Measurements from ENCODE around the gene MSANTD2. TPM values are rescaled to one million over a fixed set of nuclear protein-coding genes. Genes with fewer than 3 reads are reported as not detected.

The MSANTD2 gene
- total and polyA plus RNA-seq, 9 of the 15 experiments (the other 6 are each of a cell fraction or from before 2014, with no cell fraction given) = 1.3 to 9.9 (median 5.3) TPM

DNA sequence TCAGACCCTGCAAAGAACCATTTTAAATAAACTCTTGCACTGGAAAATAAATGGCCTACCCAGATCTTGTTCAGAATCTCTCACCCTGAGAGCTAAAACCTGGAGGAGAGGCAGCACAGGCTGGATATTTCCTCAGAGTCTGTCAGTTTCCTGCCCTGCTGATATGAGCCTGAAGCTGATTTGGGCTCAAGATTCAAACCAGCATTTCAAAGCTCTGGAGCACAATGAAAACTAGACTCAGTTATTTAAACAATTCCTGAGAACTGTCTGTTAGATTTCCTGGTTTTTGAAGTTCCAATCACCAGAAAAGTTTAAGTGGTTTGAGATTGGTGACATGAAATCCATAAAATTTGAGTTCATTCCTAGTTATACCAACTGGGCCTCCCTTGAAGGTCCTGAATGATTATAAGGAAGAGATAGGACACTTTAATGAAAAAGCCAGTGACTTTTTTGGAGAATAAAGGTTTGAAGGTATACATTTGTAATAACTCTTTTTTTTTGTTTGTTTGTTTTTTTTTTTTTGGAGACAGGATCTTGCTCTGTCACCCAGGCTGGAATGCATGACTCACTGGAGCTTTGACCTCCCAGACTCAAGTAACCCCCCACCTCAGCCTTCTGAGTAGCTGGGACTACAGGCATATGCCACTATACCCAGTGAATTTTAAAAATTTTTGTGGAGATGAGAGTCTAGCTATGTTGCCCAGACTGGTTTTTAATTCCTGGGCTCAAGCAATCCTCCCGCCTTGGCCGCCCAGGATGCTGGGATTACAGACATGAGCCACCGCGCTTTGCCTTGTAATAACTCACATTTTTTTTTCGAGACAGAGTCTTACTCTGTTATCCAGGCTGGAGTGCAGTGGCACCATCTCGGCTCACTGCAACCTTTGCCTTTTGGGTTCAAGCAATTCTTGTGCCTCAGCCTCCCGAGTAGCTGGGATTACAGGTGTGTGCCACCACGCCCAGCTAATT, 30.1 kb downstream of the MSANTD2 start:
- Histone ChIP-seq H3K9ac (ENCODE audit: insufficient read depth in 1 of 2, low read depth in 2 of 2, low read length in 2 of 2) (no peak overlapping the region), H3K9me3 (replicated peaks; ENCODE audit: control insufficient read depth, insufficient read depth, low read depth, low read length) (no peaks in the 10 kb centered on the region), H3K36me3 (ENCODE audit: control insufficient read depth, insufficient read depth, low read length) (peaks cover 3% of the 10 kb centered on the region; the same call in 1 of the 3 replicates), H3K79me2 (ENCODE audit: control insufficient read depth, insufficient read depth, low read length) (no peaks in the 10 kb centered on the region), H4K20me1 (replicated peaks; ENCODE audit: control insufficient read depth, insufficient read depth, low read length) (no peaks in the 10 kb centered on the region), H3K9me1 (ENCODE audit: control insufficient read depth, insufficient read depth, low read length) (no peaks in the 10 kb centered on the region), H3K27me3 (ENCODE audit: control insufficient read depth in 2 of 2, insufficient read depth in 2 of 2, low read length in 2 of 2) (no peaks in the 10 kb centered on the region), H3K4me2 (ENCODE audit: insufficient read depth, low read length) (no peak overlapping the region), H3K4me3 (no peak overlapping the region), H3K27ac (ENCODE audit: extremely low read depth, low read depth, low read length) (peak overlapping the region; percentile 52; the same call in 1 of the 3 replicates), H3K4me1 (replicated peaks in 1 of 2; ENCODE audit: control insufficient read depth in 2 of 2, insufficient read depth in 2 of 2, low read length in 2 of 2) (peaks cover 0 to 6% of the 10 kb centered on the region in 2 experiments; a peak in 1 of 5 replicates), H2AFZ (ENCODE audit: low read depth, low read length) (no peak overlapping the region)
- 92% methylated on average over 7 of the region's 8 CpGs for whole genome bisulfite sequencing (ENCODE audit: insufficient coverage, low coverage, missing lambda C conversion rate)
- no TSS peak for BruUV-seq (replicated peaks)
- DNase-seq (ENCODE audit: extremely low read depth in 1 of 4, low spot score in 3 of 4) (peak in 1 of 4 experiments; percentile 50), FAIRE-seq (peak; percentile 73), ATAC-seq (peak; percentile 75; the same call in 2 of the 3 replicates)
- intact Hi-C loops (cut with micrococcal nuclease) (loop anchor here (10.0 kb wide), 1 partner anchor 355 kb away; no protein-coding TSS in a partner anchor), in situ Hi-C loops (cut with MboI) (loop anchor here (10.0 kb wide), 2 partner anchors 95 to 355 kb away; partner anchors contain the start of genes SIAE and SPA17)
- CTCF ChIA-PET (ENCODE audit: low intra/inter-chr PET ratio) = interaction anchor here (0.7 to 1.1 kb wide), 3 partner anchors 15 to 101 kb away, joined by 3 to 5 read pairs (median 3); no protein-coding TSS in a partner anchor
- POLR2A ChIA-PET = interaction anchor here (0.5 kb wide), 1 partner anchor 25 kb away, joined by 3 read pairs; no protein-coding TSS in a partner anchor
- TF ChIP-seq TCFL5 (CRISPR knock-in tag; conservative IDR thresholded peaks at IDR 0.05) (no peak), ZNF316 (IDR thresholded peaks at IDR 0.05) (peak; percentile 34; the same call in 1 of the 2 replicates), SP1 (CRISPR knock-in tag; IDR thresholded peaks at IDR 0.05) (no peak), BRCA1 (IDR thresholded peaks at IDR 0.05) (no peak), BRCA1 (CRISPR knock-in tag; IDR thresholded peaks at IDR 0.05) (no peak), RNF2 (IDR thresholded peaks at IDR 0.05) (no peak), BMI1 (IDR thresholded peaks at IDR 0.05; ENCODE audit: low read length) (no peak), PPARD (CRISPR knock-in tag; IDR thresholded peaks at IDR 0.05) (no peak), TSC22D4 (tag; IDR thresholded peaks at IDR 0.05) (no peak), ZNF133 (CRISPR knock-in tag; IDR thresholded peaks at IDR 0.05) (no peak), POLR3A (IDR thresholded peaks at IDR 0.05; ENCODE audit: borderline replicate concordance, extremely low read depth, insufficient read depth, insufficient read length) (no peak), CTBP1 (IDR thresholded peaks at IDR 0.05; ENCODE audit: borderline replicate concordance) (no peak), ARID1B (IDR thresholded peaks at IDR 0.05) (peak; percentile 38; the same call in 1 of the 2 replicates), SMARCC2 (IDR thresholded peaks at IDR 0.05; ENCODE audit: low read depth) (peak; percentile 51; the same call in 1 of the 2 replicates), RFX5 (IDR thresholded peaks at IDR 0.05; ENCODE audit: low read depth, low read length) (no peak), NFATC3 (IDR thresholded peaks at IDR 0.05) (no peak)
- TF ChIP-seq, protein P1, sequence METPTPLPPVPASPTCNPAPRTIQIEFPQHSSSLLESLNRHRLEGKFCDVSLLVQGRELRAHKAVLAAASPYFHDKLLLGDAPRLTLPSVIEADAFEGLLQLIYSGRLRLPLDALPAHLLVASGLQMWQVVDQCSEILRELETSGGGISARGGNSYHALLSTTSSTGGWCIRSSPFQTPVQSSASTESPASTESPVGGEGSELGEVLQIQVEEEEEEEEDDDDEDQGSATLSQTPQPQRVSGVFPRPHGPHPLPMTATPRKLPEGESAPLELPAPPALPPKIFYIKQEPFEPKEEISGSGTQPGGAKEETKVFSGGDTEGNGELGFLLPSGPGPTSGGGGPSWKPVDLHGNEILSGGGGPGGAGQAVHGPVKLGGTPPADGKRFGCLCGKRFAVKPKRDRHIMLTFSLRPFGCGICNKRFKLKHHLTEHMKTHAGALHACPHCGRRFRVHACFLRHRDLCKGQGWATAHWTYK (CRISPR knock-in tag; IDR thresholded peaks at IDR 0.05) = no peak
- TF ChIP-seq, protein P2, sequence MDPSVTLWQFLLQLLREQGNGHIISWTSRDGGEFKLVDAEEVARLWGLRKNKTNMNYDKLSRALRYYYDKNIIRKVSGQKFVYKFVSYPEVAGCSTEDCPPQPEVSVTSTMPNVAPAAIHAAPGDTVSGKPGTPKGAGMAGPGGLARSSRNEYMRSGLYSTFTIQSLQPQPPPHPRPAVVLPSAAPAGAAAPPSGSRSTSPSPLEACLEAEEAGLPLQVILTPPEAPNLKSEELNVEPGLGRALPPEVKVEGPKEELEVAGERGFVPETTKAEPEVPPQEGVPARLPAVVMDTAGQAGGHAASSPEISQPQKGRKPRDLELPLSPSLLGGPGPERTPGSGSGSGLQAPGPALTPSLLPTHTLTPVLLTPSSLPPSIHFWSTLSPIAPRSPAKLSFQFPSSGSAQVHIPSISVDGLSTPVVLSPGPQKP (CRISPR knock-in tag; IDR thresholded peaks at IDR 0.05) = no peak
- TF ChIP-seq, protein P3, sequence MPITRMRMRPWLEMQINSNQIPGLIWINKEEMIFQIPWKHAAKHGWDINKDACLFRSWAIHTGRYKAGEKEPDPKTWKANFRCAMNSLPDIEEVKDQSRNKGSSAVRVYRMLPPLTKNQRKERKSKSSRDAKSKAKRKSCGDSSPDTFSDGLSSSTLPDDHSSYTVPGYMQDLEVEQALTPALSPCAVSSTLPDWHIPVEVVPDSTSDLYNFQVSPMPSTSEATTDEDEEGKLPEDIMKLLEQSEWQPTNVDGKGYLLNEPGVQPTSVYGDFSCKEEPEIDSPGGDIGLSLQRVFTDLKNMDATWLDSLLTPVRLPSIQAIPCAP (CRISPR knock-in tag; IDR thresholded peaks at IDR 0.05; ENCODE audit: borderline replicate concordance) = no peak
